HepG2 (cell line): Measurements from ENCODE around the gene BABAM2. TPM values are rescaled to one million over a fixed set of nuclear protein-coding genes. Genes with fewer than 3 reads are reported as not detected.

Source experiments
- ARHGAP35 ChIP-seq: sonication (generic); formaldehyde crosslinking; IDR thresholded peaks from 2 replicates; pipeline ENCODE4 v1.9.0; 2022; ENCODE audit warnings: mild to moderate bottlenecking, inconsistent platforms, moderate library complexity, missing genetic modification reagents, borderline replicate concordance
- DR1 ChIP-seq: sonication (generic); formaldehyde crosslinking; IDR thresholded peaks from 2 replicates; pipeline ENCODE4 v1.8.0; 2021; ENCODE audit warnings: mild to moderate bottlenecking, missing genetic modification reagents, inconsistent platforms
- FOSL2 ChIP-seq: sonication (generic); formaldehyde crosslinking; IDR thresholded peaks from 2 replicates; pipeline ENCODE4 v1.4.0; 2020; ENCODE audit warnings: missing genetic modification reagents
- GPN1 ChIP-seq: sonication (generic); formaldehyde crosslinking; IDR thresholded peaks from 2 replicates; pipeline ENCODE4 v1.5.1; 2020; ENCODE audit warnings: missing genetic modification reagents, borderline replicate concordance
- HINFP ChIP-seq: sonication (generic); formaldehyde crosslinking; IDR thresholded peaks from 2 replicates; pipeline ENCODE4 v1.4.0; 2020; ENCODE audit warnings: low read depth, mild to moderate bottlenecking, missing genetic modification reagents
- HNF1A ChIP-seq, 2 experiments: sonication (generic) in 1 of 2; formaldehyde crosslinking in 1 of 2; IDR thresholded peaks; 2 replicates each; pipeline versions ENCODE4 v1.4.0 to v1.6.1; 2016 to 2020; ENCODE audit warnings: borderline replicate concordance in 1 of 2, low read depth in 1 of 2, mild to moderate bottlenecking in 1 of 2, missing genetic modification reagents in 1 of 2
- HNF4G ChIP-seq, 2 experiments: sonication (generic) in 1 of 2; formaldehyde crosslinking in 1 of 2; IDR thresholded peaks; 2 replicates each; pipeline versions ENCODE4 v1.4.0 to v1.6.1; 2011 to 2020; ENCODE audit warnings: borderline replicate concordance in 2 of 2, low read depth in 2 of 2, mild to moderate bottlenecking in 2 of 2, low read length in 1 of 2, missing genetic modification reagents in 1 of 2, moderate library complexity in 1 of 2
- JUN ChIP-seq: sonication (generic); formaldehyde crosslinking; IDR thresholded peaks from 2 replicates; pipeline ENCODE4 v1.4.0; 2020; ENCODE audit warnings: mild to moderate bottlenecking, missing genetic modification reagents
- KAT2B ChIP-seq: fragments of 150-350 bp; IDR thresholded peaks from 2 replicates; pipeline ENCODE4 v1.6.1; 2014; ENCODE audit warnings: low read depth, low read length, borderline replicate concordance
- MIER2 ChIP-seq: IDR thresholded peaks from 2 replicates; pipeline ENCODE4 v1.6.1; 2016; ENCODE audit warnings: missing biosample characterization, missing genetic modification reagents
- ZNF430 ChIP-seq: sonication (generic); formaldehyde crosslinking; IDR thresholded peaks from 2 replicates; pipeline ENCODE4 v1.9.0; 2021; ENCODE audit warnings: mild to moderate bottlenecking, missing genetic modification reagents
- ZNF674 ChIP-seq: sonication (generic); formaldehyde crosslinking; IDR thresholded peaks from 2 replicates; pipeline ENCODE4 v1.5.0; 2020; ENCODE audit warnings: low read depth, mild to moderate bottlenecking, missing genetic modification reagents
- polyA plus RNA-seq, 8 experiments: library from polyadenylated mRNA; depleted of rRNA in 3 of 8; stranded (reverse) in 7 of 8; unstranded in 1 of 8; fragments of >200 nt; fragmentation: Illumina TruSeq in 4 of 8; extraction: Trizol in 4 of 8; gene quantifications; 2 replicates each; pipeline versions ENCODE4 v1.2.1 to v1.2.3, GENCODE V29; 2011 to 2016; ENCODE audit warnings: low read depth in 4 of 8, missing spikeins in 1 of 8, mixed read lengths in 1 of 8; ENCODE audit not compliant: insufficient read depth in 1 of 8
- total RNA-seq, 5 experiments: library from RNA; depleted of rRNA; stranded (reverse); fragments of >200 nt; fragmentation: Illumina TruSeq; extraction: Trizol; gene quantifications; 2 replicates each; pipeline ENCODE4 v1.2.3, GENCODE V29; 2016; ENCODE audit warnings: low read depth in 1 of 5
- TF ChIP-seq, protein P1 (sequence below): sonication (generic); formaldehyde crosslinking; IDR thresholded peaks from 2 replicates; pipeline ENCODE4 v1.9.0; 2021; ENCODE audit warnings: mild to moderate bottlenecking, missing genetic modification reagents
- TF ChIP-seq, protein P2 (sequence below): IDR thresholded peaks from 2 replicates; pipeline ENCODE4 v1.6.1; 2012; ENCODE audit warnings: inconsistent platforms

BABAM2 gene
- total and polyA plus RNA-seq, 2 of the 13 experiments (the other 11 are each of a cell fraction or from before 2014, with no cell fraction given) = 24.9 to 28.0 TPM

DNA sequence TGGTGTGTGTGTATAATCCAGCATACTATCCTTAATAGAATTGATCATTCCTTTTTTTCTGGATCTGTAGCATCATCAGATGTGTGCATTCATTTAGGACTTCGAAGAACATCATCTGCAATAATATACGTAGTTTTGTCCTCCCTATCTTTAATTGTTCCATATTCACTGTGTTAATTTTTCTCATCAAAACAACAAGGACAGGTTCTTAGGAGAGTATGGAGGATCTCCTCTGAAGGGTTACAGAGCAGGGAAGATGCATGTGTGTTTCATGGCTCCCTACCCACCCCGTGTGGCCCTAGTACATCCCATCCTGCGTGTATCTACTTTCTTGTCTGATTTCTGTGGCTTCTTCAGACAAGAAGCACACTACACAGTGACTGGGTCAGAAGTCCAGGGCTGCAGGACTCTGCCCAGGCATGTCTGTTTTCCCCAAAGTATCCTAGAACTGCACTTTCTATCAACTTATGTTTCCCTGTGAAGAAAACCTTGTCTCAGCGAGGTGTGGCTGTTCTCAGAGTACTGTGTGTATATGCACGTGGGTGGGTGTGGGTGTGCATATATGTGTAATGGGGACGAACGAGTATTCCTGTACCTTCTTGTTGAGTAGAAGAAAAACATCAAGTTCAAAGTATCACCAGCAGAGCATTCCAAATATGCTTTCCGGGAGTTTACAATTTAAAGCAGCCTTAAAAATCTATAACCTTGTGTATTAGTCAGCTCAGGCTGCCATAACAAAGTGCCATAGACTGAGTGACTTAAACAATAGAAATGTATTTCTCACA is 281.8 kb downstream of the BABAM2 start (continued):
- no peak for TF ChIP-seq HNF1A (IDR thresholded peaks at IDR 0.05; ENCODE audit: low read depth)
- TF ChIP-seq HNF1A (CRISPR knock-in tag; IDR thresholded peaks at IDR 0.05; ENCODE audit: borderline replicate concordance) = no peak
- TF ChIP-seq, protein P1, sequence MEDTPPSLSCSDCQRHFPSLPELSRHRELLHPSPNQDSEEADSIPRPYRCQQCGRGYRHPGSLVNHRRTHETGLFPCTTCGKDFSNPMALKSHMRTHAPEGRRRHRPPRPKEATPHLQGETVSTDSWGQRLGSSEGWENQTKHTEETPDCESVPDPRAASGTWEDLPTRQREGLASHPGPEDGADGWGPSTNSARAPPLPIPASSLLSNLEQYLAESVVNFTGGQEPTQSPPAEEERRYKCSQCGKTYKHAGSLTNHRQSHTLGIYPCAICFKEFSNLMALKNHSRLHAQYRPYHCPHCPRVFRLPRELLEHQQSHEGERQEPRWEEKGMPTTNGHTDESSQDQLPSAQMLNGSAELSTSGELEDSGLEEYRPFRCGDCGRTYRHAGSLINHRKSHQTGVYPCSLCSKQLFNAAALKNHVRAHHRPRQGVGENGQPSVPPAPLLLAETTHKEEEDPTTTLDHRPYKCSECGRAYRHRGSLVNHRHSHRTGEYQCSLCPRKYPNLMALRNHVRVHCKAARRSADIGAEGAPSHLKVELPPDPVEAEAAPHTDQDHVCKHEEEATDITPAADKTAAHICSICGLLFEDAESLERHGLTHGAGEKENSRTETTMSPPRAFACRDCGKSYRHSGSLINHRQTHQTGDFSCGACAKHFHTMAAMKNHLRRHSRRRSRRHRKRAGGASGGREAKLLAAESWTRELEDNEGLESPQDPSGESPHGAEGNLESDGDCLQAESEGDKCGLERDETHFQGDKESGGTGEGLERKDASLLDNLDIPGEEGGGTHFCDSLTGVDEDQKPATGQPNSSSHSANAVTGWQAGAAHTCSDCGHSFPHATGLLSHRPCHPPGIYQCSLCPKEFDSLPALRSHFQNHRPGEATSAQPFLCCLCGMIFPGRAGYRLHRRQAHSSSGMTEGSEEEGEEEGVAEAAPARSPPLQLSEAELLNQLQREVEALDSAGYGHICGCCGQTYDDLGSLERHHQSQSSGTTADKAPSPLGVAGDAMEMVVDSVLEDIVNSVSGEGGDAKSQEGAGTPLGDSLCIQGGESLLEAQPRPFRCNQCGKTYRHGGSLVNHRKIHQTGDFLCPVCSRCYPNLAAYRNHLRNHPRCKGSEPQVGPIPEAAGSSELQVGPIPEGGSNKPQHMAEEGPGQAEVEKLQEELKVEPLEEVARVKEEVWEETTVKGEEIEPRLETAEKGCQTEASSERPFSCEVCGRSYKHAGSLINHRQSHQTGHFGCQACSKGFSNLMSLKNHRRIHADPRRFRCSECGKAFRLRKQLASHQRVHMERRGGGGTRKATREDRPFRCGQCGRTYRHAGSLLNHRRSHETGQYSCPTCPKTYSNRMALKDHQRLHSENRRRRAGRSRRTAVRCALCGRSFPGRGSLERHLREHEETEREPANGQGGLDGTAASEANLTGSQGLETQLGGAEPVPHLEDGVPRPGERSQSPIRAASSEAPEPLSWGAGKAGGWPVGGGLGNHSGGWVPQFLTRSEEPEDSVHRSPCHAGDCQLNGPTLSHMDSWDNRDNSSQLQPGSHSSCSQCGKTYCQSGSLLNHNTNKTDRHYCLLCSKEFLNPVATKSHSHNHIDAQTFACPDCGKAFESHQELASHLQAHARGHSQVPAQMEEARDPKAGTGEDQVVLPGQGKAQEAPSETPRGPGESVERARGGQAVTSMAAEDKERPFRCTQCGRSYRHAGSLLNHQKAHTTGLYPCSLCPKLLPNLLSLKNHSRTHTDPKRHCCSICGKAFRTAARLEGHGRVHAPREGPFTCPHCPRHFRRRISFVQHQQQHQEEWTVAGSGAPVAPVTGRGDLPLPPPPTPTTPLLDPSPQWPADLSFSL (CRISPR knock-in tag) = 0 out of 2 replicates have a peak, but pooled peaks have one; percentile 59
- no peak for TF ChIP-seq JUN
- peak; percentile 11; the same call in 1 of the 2 replicates for TF ChIP-seq FOSL2
- TF ChIP-seq, protein P2, sequence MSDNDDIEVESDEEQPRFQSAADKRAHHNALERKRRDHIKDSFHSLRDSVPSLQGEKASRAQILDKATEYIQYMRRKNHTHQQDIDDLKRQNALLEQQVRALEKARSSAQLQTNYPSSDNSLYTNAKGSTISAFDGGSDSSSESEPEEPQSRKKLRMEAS = no peak
- no peak for TF ChIP-seq ZNF430 (CRISPR knock-in tag)
- TF ChIP-seq HINFP (CRISPR knock-in tag) = no peak
- TF ChIP-seq DR1 (CRISPR knock-in tag) = no peak
- 0 out of 2 replicates have a peak, but pooled peaks have one; percentile 4 for TF ChIP-seq HNF4G (IDR thresholded peaks at IDR 0.05; ENCODE audit: borderline replicate concordance, low read depth, low read length)
- no peak for TF ChIP-seq HNF4G (CRISPR knock-in tag; IDR thresholded peaks at IDR 0.05; ENCODE audit: borderline replicate concordance, low read depth)
- TF ChIP-seq KAT2B = no peak
- TF ChIP-seq GPN1 (CRISPR knock-in tag) = no peak
- no peak for TF ChIP-seq ZNF674
- 0 out of 2 replicates have a peak, but pooled peaks have one; percentile 30 for TF ChIP-seq MIER2 (CRISPR knock-in tag)
- TF ChIP-seq ARHGAP35 = no peak
